ENCODE data around the gene TBX20.

GRCh38 chr7:35286422-35286821 is 32.5 kb upstream of the TBX20 start:
- TF ChIP-seq EZH2phosphoT487 (IDR thresholded peaks at IDR 0.05; ENCODE audit: insufficient read depth, low read depth): no peak
- TF ChIP-seq EZH2 (IDR thresholded peaks at IDR 0.05; ENCODE audit: insufficient read depth, poor library complexity, severe bottlenecking): no peak
